ENCODE data around the gene RNF128.

- TF ChIP-seq, protein P1, sequence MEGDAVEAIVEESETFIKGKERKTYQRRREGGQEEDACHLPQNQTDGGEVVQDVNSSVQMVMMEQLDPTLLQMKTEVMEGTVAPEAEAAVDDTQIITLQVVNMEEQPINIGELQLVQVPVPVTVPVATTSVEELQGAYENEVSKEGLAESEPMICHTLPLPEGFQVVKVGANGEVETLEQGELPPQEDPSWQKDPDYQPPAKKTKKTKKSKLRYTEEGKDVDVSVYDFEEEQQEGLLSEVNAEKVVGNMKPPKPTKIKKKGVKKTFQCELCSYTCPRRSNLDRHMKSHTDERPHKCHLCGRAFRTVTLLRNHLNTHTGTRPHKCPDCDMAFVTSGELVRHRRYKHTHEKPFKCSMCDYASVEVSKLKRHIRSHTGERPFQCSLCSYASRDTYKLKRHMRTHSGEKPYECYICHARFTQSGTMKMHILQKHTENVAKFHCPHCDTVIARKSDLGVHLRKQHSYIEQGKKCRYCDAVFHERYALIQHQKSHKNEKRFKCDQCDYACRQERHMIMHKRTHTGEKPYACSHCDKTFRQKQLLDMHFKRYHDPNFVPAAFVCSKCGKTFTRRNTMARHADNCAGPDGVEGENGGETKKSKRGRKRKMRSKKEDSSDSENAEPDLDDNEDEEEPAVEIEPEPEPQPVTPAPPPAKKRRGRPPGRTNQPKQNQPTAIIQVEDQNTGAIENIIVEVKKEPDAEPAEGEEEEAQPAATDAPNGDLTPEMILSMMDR (IDR thresholded peaks at IDR 0.05): no peak
- TF ChIP-seq SIN3A (IDR thresholded peaks at IDR 0.05; ENCODE audit: borderline replicate concordance, low read depth, low read length) (no peak), RAD21 (IDR thresholded peaks at IDR 0.05; ENCODE audit: low read length) (no peak), POLR2AphosphoS5 (IDR thresholded peaks at IDR 0.05; ENCODE audit: low read depth, low read length) (no peak), RCOR1 (IDR thresholded peaks at IDR 0.05; ENCODE audit: low read length) (no peak), SMC3 (IDR thresholded peaks at IDR 0.05; ENCODE audit: low read depth, low read length) (no peak)
Observed at GRCh38 chrX:106751407-106751806, 24.9 kb downstream of the RNF128 start.
